ENCODE data around the gene LRR1.

- no peak for TF ChIP-seq CTCF (IDR thresholded peaks at IDR 0.05; ENCODE audit: borderline replicate concordance, extremely low read depth, low read length, poor library complexity, severe bottlenecking)
- TF ChIP-seq EZH2 (IDR thresholded peaks at IDR 0.05; ENCODE audit: borderline replicate concordance, low read depth, low read length, severe bottlenecking): no peak
These were observed 17.0 kb downstream of the LRR1 start for GRCh38 chr14:49615776-49616175.

Data from DND-41 (cell line).